ENCODE measurements around the gene AP4M1. TPM values are rescaled to one million over a fixed set of nuclear protein-coding genes. Genes with fewer than 3 reads are reported as not detected.

Gene AP4M1
- polyA plus RNA-seq, 2 of the 4 experiments (the other 2 are of a cell fraction) = 16.6 to 18.3 TPM

GRCh38 chr7:100081535-100082102 is 19.8 kb upstream of the AP4M1 start, which contains the start of gene ZNF3 (continued):
- TF ChIP-seq JUN (IDR thresholded peaks at IDR 0.05) = peak; percentile 63 to 93; a peak in 3 of 5 replicates
- peak; percentile 24; the same call in 1 of the 2 replicates for TF ChIP-seq GATA3 (IDR thresholded peaks at IDR 0.05; ENCODE audit: borderline replicate concordance)
- no peak for TF ChIP-seq BHLHE40 (IDR thresholded peaks at IDR 0.05; ENCODE audit: low read depth, low read length)
- no peak for TF ChIP-seq CHD4 (IDR thresholded peaks at IDR 0.05; ENCODE audit: borderline replicate concordance)
- peak; percentile 89 for TF ChIP-seq SMC3 (IDR thresholded peaks at IDR 0.05)
- no peak for TF ChIP-seq RFX5 (IDR thresholded peaks at IDR 0.05)
- TF ChIP-seq HEYL (CRISPR knock-in tag; IDR thresholded peaks at IDR 0.05) = no peak
- peak in 1 of 2 experiments; percentile 44; a peak in 1 of 4 replicates for TF ChIP-seq CEBPB (IDR thresholded peaks at IDR 0.05)
- TF ChIP-seq FOSL2 (IDR thresholded peaks at IDR 0.05) = no peak
- peak; percentile 89 for TF ChIP-seq FOSL2 (CRISPR knock-in tag; IDR thresholded peaks at IDR 0.05)
- TF ChIP-seq, protein P1, sequence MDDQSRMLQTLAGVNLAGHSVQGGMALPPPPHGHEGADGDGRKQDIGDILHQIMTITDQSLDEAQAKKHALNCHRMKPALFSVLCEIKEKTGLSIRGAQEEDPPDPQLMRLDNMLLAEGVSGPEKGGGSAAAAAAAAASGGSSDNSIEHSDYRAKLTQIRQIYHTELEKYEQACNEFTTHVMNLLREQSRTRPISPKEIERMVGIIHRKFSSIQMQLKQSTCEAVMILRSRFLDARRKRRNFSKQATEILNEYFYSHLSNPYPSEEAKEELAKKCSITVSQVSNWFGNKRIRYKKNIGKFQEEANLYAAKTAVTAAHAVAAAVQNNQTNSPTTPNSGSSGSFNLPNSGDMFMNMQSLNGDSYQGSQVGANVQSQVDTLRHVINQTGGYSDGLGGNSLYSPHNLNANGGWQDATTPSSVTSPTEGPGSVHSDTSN (IDR thresholded peaks at IDR 0.05) = peak; percentile 68
- TF ChIP-seq MAZ (IDR thresholded peaks at IDR 0.05; ENCODE audit: borderline replicate concordance, low read depth, low read length) = peak; percentile 69
- no peak for TF ChIP-seq EHF (CRISPR knock-in tag; IDR thresholded peaks at IDR 0.05)
- no peak for TF ChIP-seq KDM1A (IDR thresholded peaks at IDR 0.05; ENCODE audit: low read depth)
- TF ChIP-seq USF2 (IDR thresholded peaks at IDR 0.05) = peak; percentile 23; the same call in 1 of the 2 replicates
- no peak for TF ChIP-seq ELK1 (IDR thresholded peaks at IDR 0.05; ENCODE audit: low read depth, low read length)
- TF ChIP-seq, protein P2, sequence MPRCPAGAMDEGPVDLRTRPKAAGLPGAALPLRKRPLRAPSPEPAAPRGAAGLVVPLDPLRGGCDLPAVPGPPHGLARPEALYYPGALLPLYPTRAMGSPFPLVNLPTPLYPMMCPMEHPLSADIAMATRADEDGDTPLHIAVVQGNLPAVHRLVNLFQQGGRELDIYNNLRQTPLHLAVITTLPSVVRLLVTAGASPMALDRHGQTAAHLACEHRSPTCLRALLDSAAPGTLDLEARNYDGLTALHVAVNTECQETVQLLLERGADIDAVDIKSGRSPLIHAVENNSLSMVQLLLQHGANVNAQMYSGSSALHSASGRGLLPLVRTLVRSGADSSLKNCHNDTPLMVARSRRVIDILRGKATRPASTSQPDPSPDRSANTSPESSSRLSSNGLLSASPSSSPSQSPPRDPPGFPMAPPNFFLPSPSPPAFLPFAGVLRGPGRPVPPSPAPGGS (IDR thresholded peaks at IDR 0.05) = peak; percentile 83
- TF ChIP-seq RAD21 (conservative IDR thresholded peaks at IDR 0.05 in 1 of 2, IDR thresholded peaks at IDR 0.05 in 1 of 2) = peak; percentile 76 to 88
- 0 out of 2 replicates have a peak, but pooled peaks have one; percentile 73 for TF ChIP-seq TFCP2L1 (CRISPR knock-in tag; IDR thresholded peaks at IDR 0.05)
- TF ChIP-seq, protein P3, sequence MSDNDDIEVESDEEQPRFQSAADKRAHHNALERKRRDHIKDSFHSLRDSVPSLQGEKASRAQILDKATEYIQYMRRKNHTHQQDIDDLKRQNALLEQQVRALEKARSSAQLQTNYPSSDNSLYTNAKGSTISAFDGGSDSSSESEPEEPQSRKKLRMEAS (IDR thresholded peaks at IDR 0.05) = peak; percentile 99
- TF ChIP-seq POLR2A (IDR thresholded peaks at IDR 0.05; ENCODE audit: low read length) = peak; percentile 69

DNA sequence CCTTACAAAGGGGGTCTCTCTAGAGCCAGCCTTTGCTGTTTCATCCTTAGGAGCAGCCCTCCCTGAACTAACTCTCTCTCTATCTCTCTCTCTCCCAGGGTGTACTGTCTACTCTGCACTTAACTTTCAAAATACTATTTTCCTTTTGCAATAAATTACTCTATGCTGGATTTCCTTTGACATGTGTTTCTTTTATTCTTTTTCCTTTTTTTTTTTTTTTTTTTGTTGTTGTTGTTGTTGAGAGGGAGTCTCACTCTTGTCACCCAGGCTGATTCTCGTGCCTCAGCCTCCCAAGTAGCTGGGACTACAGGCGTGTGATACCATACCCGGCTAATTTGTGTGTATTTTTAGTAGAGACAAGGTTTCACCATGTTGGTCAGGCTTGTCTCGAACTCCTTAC is 18.5 kb upstream of the AP4M1 start:
- ATAC-seq (no peak), FAIRE-seq (no peak), DNase-seq (ENCODE audit: low read depth in 1 of 2, low spot score in 1 of 2) (no peak)
- H3K4me1 ChIP-seq = peaks cover 7% of the 10 kb centered on the region; the same call in 2 of the 3 replicates
- WGBS (ENCODE audit: missing lambda C conversion rate) = 64% methylated on average over 4 of the region's 4 CpGs
- CTCF ChIA-PET = interaction anchor here (0.7 to 2.3 kb wide), 11 partner anchors 9 to 325 kb away, joined by 3 to 14 read pairs (median 4); no protein-coding TSS in a partner anchor
- H3K9me3 ChIP-seq = peaks cover 8% of the 10 kb centered on the region; the same call in 2 of the 3 replicates
- no peak overlapping the region for H3K4me2 ChIP-seq
- H3K4me3 ChIP-seq = no peak overlapping the region
- POLR2A ChIA-PET = no interaction called here
- no peak overlapping the region for H3K27ac ChIP-seq
- TF ChIP-seq CEBPB (IDR thresholded peaks at IDR 0.05) = no peak
- no peak for TF ChIP-seq HMGXB4 (CRISPR knock-in tag; IDR thresholded peaks at IDR 0.05; ENCODE audit: borderline replicate concordance)
- no peak for TF ChIP-seq RFX5 (IDR thresholded peaks at IDR 0.05)
- TF ChIP-seq, protein P4, sequence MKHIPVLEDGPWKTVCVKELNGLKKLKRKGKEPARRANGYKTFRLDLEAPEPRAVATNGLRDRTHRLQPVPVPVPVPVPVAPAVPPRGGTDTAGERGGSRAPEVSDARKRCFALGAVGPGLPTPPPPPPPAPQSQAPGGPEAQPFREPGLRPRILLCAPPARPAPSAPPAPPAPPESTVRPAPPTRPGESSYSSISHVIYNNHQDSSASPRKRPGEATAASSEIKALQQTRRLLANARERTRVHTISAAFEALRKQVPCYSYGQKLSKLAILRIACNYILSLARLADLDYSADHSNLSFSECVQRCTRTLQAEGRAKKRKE (CRISPR knock-in tag; IDR thresholded peaks at IDR 0.05; ENCODE audit: low read depth) = no peak
- no peak for TF ChIP-seq ZC3H11A (IDR thresholded peaks at IDR 0.05)
- no peak for TF ChIP-seq KDM1A (IDR thresholded peaks at IDR 0.05; ENCODE audit: low read depth)
- no peak for TF ChIP-seq MAZ (IDR thresholded peaks at IDR 0.05; ENCODE audit: borderline replicate concordance, low read depth, low read length)
- TF ChIP-seq BHLHE40 (IDR thresholded peaks at IDR 0.05; ENCODE audit: low read depth, low read length) = no peak
- no peak for TF ChIP-seq TFCP2L1 (CRISPR knock-in tag; IDR thresholded peaks at IDR 0.05)
- TF ChIP-seq CTCF (IDR thresholded peaks at IDR 0.05) = no peak
- TF ChIP-seq KDM5A (IDR thresholded peaks at IDR 0.05) = no peak
- TF ChIP-seq, protein P3 (IDR thresholded peaks at IDR 0.05) = no peak
- no peak for TF ChIP-seq ELK1 (IDR thresholded peaks at IDR 0.05; ENCODE audit: low read depth, low read length)

All from A549 (cell line).